ENCODE data around the gene PTPRO.

PTPRO gene

GRCh38 chr12:15530361-15530760 lies 208.1 kb downstream of the PTPRO start:
- no peak for DNase-seq

- DNase-seq, result peak; percentile 50
Measured at GRCh38 chr12:15532364-15532977, 210.2 kb downstream of the PTPRO start.

- DNase-seq, result peak; percentile 7
Measured at GRCh38 chr12:15534322-15534721, 212.0 kb downstream of the PTPRO start.

GRCh38 chr12:15534874-15535273 lies 212.6 kb downstream of the PTPRO start:
- DNase-seq, result peak; percentile 5

- no peak for DNase-seq
Measured at GRCh38 chr12:15535352-15535781, 213.1 kb downstream of the PTPRO start.

GRCh38 chr12:15536446-15536845 lies 214.1 kb downstream of the PTPRO start:
- no peak for DNase-seq

- no peak for DNase-seq
Measured at GRCh38 chr12:15538881-15539280, 216.6 kb downstream of the PTPRO start.

GRCh38 chr12:15540005-15540404 lies 217.7 kb downstream of the PTPRO start:
- DNase-seq, result no peak

- DNase-seq, result no peak
Measured at GRCh38 chr12:15540469-15540872, 218.2 kb downstream of the PTPRO start.

GRCh38 chr12:15541996-15542631 lies 219.8 kb downstream of the PTPRO start:
- no peak for DNase-seq

GRCh38 chr12:15543347-15543746 lies 221.0 kb downstream of the PTPRO start:
- no peak for DNase-seq

GRCh38 chr12:15544589-15544988 lies 222.3 kb downstream of the PTPRO start:
- no peak for DNase-seq

GRCh38 chr12:15545334-15545733 lies 223.0 kb downstream of the PTPRO start:
- no peak for DNase-seq

GRCh38 chr12:15546102-15546701 lies 223.9 kb downstream of the PTPRO start:
- peak; percentile 39 for DNase-seq

- no peak for DNase-seq
Measured at GRCh38 chr12:15547063-15547462, 224.8 kb downstream of the PTPRO start.

GRCh38 chr12:15547691-15548090 lies 225.4 kb downstream of the PTPRO start:
- DNase-seq, result no peak

- DNase-seq, result no peak
Measured at GRCh38 chr12:15550793-15551192, 228.5 kb downstream of the PTPRO start.

- no peak for DNase-seq
Measured at GRCh38 chr12:15555446-15555845, 233.1 kb downstream of the PTPRO start.

- no peak for DNase-seq
Measured at GRCh38 chr12:15556411-15557102, 234.2 kb downstream of the PTPRO start.

- no peak for DNase-seq
Measured at GRCh38 chr12:15558915-15559528, 236.7 kb downstream of the PTPRO start.

GRCh38 chr12:15561396-15561795 lies 239.1 kb downstream of the PTPRO start:
- no peak for DNase-seq

GRCh38 chr12:15562263-15562662 lies 240.0 kb downstream of the PTPRO start:
- no peak for DNase-seq

- DNase-seq, result peak; percentile 4
Measured at GRCh38 chr12:15563663-15564062, 241.4 kb downstream of the PTPRO start.
